Fibroblast of skin of left quadriceps (primary cell): Measurements from ENCODE around the gene PACS1.

Experiments
- DNase-seq, 2 experiments: peaks; one replicate each; pipeline ENCODE4 v3.0.0-alpha.2; 2013; ENCODE audit warnings: low read depth in 2 of 2

PACS1 gene

GRCh38 chr11:66184728-66185127, 114.7 kb downstream of the PACS1 start:
- DNase-seq, result no peak

GRCh38 chr11:66186470-66186869, 116.4 kb downstream of the PACS1 start:
- DNase-seq, result no peak

DNA sequence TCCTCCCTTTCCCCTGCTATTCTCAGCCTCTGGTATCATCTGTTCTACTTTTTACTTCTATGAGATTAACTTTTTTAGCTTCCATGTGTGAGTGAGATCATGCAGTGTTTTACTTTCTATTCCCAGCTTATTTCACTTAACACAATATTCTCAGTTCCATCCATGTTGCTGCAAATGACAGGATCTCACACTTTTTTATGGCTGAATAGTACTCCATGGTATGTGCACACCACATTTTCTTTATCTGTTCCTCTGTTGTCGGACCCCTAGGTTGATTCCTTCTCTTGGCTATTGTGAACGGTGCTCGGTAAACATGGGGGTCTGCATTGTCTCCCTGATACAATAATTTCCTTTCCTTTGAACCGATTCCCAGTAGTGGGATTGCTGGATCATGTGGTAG, 117.4 kb downstream of the PACS1 start:
- DNase-seq, result no peak

- peak; percentile 20 for DNase-seq
These were observed 118.5 kb downstream of the PACS1 start for GRCh38 chr11:66188580-66188979.

DNA sequence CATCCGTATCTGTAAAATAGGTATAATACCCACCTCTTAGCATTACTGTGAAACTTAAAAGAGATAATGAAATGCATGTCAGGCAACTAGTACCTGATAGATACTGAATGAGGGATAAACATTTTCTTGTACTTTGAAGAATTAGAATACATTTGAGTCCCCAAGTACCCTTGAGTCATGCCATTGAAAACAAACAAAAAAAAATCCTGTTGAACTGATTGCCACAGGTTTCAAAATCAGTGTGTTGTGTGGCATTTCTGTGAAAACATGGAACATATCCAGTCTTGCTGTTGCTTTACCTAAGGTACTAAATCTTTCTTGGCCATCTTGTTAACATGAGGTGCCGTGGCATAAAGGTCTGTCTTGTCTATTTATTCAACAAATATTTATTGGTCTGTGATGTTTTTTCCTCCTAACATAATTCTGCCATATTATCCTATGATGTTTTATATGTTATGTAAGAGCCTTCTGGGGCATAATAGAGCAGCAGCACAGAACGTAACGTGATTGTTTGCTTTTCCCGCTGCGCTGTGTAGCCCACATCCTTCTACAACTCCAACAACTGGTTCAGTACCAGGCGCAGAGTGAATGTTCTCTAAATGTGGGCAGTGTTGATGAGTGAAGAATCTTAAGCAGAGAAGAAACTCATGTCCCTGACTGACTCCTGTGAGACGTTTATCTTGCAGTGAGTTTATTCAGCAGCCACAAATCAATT, 119.1 kb downstream of the PACS1 start:
- DNase-seq, result no peak

DNA sequence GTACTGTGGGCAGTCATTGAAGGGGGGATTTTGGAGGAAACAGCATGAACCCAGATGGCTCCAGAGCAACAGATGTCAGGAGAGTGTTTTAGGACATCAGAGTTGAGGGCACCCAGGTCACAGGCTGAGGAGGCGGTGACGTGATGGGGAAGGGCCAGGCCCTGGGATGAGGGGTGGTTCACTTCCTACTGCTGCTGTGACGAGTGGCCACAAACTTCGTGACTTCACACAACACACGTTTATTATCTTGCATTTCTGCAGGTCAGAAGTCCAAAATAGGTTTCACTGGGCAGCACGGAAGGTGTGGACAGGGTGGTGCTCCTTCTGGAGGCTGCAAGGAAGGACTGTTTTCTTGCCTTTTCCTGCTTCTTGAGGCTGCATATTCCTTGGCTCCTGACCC, 120.7 kb downstream of the PACS1 start:
- no peak for DNase-seq

GRCh38 chr11:66192181-66192863, 122.2 kb downstream of the PACS1 start:
- DNase-seq, result no peak

DNA sequence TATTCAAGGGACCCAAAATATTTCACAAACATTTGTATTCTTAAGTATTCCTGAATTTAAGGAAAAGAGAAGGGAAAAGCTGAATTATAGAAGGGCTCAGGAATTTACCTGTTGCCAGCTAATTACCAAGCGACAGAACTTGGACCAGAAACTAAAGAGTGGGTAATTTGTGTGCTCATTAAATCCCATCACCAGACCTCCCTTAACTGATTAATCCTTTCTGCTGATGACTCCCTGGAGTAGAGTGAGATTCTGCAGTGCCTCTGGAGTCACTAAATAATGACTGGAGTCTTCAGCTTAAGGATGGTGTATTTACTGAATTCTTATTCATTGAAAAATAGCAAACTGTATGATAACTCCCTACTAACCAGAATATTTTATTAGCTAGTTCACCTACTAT, 124.3 kb downstream of the PACS1 start:
- no peak for DNase-seq

DNA sequence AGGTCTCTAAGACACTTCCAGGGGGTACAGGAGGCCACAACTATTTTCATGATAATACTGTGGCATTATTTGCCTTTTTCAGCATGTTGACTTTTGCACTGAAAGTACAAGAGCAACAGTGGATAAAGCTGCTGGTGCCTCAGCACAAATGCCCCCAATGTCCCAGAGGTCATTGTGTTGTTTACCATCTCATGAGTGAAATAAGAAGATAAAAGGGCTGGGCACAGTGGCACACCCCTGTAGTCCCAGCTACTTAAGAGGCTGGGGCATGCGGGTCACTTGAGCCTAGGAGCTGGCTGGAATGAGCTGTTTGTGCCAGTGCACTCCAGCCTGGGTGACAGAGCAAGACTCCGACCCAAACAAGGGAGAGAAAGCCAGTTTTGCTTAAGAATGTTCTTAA, 125.8 kb downstream of the PACS1 start:
- DNase-seq, result no peak

DNA sequence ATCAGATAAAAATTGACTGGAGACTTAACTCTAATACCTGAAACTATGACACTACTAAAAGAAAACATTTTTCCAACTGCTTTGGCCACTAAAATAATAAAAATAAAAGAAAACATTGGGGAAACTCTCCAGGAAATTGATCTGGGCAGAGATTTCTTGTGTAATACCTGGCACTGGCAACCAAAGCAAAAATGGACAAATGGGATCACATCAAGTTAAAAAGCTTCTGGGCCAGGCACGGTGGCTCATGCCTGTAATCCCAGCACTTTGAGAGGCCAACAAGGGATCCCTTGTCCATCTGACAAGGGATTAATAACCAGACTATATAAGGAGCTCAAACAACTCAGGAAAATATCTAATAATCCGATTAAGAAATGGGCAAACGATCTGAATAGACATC, 133.8 kb downstream of the PACS1 start:
- no peak for DNase-seq

GRCh38 chr11:66204412-66204811, 134.3 kb downstream of the PACS1 start:
- DNase-seq, result no peak

- DNase-seq, result no peak
These were observed 137.7 kb downstream of the PACS1 start for GRCh38 chr11:66207816-66208215.

GRCh38 chr11:66211100-66211499, 141.0 kb downstream of the PACS1 start:
- DNase-seq, result no peak

- DNase-seq, result no peak
These were observed 146.8 kb downstream of the PACS1 start for GRCh38 chr11:66216911-66217310.

- DNase-seq, result no peak
These were observed 148.0 kb downstream of the PACS1 start for GRCh38 chr11:66218036-66218435.

GRCh38 chr11:66218846-66219620, 149.0 kb downstream of the PACS1 start:
- DNase-seq, result no peak

- DNase-seq, result no peak
These were observed 149.9 kb downstream of the PACS1 start for GRCh38 chr11:66219846-66220565.

GRCh38 chr11:66220566-66220935, 150.5 kb downstream of the PACS1 start:
- no peak for DNase-seq

- DNase-seq, result no peak
These were observed 150.9 kb downstream of the PACS1 start for GRCh38 chr11:66221012-66221411.

DNA sequence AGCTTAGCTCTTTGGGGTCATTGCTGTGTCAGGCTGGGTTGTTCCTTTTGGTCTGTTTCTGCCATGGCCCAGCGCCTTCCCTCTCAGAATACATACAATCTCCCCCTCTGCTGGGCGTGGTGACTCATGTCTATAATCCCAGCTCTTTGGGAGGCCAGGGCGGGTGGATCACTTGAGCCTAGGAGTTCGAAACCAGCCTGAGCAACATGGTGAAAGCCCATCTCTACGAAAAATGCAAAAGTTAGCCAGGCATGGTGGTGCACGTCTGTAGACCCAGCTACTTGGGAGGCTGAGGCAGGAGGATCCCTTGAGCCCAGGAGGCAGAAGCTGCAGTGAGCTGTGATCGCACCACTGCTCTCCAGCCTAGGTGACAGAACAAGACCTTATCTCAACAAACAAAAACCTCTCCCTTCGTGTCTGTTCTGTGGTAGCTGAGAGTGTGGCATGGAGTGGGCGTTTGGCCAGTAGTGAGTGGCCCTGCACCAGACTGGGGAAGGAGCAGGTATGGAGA, 151.7 kb downstream of the PACS1 start:
- no peak for DNase-seq

DNA sequence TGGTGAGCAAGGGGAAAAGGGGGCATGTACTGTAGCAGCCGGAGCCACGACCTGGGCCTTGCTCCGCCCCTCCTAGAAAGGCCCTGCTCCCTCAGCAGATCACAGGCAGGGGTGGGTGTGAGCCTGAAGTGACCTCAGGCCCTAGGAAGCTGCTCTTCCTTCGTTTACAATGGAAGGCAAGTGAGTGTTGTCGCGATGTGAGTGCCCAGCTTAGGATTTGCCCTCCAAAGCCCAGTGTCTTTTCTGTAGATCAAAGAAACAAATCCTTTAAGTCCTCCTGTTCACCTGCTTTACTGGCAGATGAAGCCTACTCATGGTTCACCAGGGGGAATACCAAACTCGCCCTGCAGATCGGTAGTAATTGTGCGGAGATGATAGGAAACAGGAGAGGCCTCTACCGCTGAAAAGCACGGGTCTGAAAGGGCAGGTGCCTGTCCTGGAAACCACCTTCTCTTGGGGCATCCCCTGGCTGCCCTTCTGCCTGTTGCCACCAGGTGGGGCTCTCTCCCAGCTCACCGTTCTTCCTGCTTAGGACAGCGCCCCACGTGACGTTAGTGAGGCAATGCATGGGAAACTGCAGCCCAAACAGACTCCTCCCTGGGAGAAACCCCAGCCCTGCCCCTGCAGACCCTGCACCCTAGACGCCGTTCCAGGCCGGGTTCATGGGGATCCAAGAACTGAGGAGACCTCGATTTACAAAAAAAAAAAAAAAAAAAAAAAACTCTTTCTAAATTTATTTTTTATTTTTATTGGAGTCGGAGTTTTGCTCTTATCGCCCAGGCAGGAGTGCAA, 152.5 kb downstream of the PACS1 start:
- peak; percentile 69 to 74 for DNase-seq
